Breast epithelium (tissue), 4 donors: Measurements from ENCODE around the gene MTA1. TPM values are rescaled to one million over a fixed set of nuclear protein-coding genes. Genes with fewer than 3 reads are reported as not detected.

Experiments
- DNase-seq, 2 donors: peaks; one replicate each; pipeline ENCODE4 v3.0.0-alpha.2; 2019; ENCODE audit warnings: low spot score in 2 of 2
- H3K27ac ChIP-seq, 2 donors: fragments of 200-600 bp; sonication (generic) in 1 of 2; one replicate each; pipeline ENCODE4 v1.5.1; 2016 to 2019; ENCODE audit warnings: mild to moderate bottlenecking in 1 of 2
- H3K27me3 ChIP-seq, 2 donors: fragments of 200-600 bp; sonication (generic) in 1 of 2; one replicate each; pipeline versions ENCODE4 v1.5.1 to v1.6.0; 2017 to 2019; ENCODE audit warnings: control low read depth in 1 of 2, mild to moderate bottlenecking in 1 of 2
- H3K36me3 ChIP-seq: fragments of 200-600 bp; one replicate; pipeline ENCODE4 v1.5.1; 2019
- H3K4me1 ChIP-seq, 2 donors: fragments of 200-600 bp; sonication (generic); one replicate each; pipeline ENCODE4 v1.5.1; 2016 to 2019; ENCODE audit warnings: control low read depth in 1 of 2
- H3K4me3 ChIP-seq, 3 donors: fragments of 200-600 bp; sonication (generic); 1 replicate in 2 of 3; 2 replicates in 1 of 3; pipeline ENCODE4 v1.5.1; 2016 to 2019; ENCODE audit warnings: mild to moderate bottlenecking in 3 of 3, moderate library complexity in 2 of 3
- H3K9me3 ChIP-seq, 2 donors: fragments of 200-600 bp; sonication (generic) in 1 of 2; one replicate each; pipeline ENCODE4 v1.5.1; 2016 to 2019; ENCODE audit warnings: control low read depth in 1 of 2
- CTCF ChIP-seq, 3 donors: fragments of 450-650 bp; IDR thresholded peaks; one replicate each; pipeline ENCODE4 v1.5.1; 2016 to 2017; ENCODE audit warnings: antibody characterized with exemption in 3 of 3, mild to moderate bottlenecking in 3 of 3, moderate library complexity in 3 of 3
- POLR2A ChIP-seq: fragments of 450-650 bp; IDR thresholded peaks from one replicate; pipeline ENCODE4 v1.6.1; 2016; ENCODE audit warnings: antibody characterized with exemption, mild to moderate bottlenecking, moderate library complexity
- POLR2AphosphoS5 ChIP-seq, 3 donors: sonication (generic); formaldehyde crosslinking; IDR thresholded peaks; one replicate each; pipeline ENCODE4 v1.6.1; 2017; ENCODE audit warnings: antibody characterized with exemption in 3 of 3
- intact Hi-C: fragments of 100-400 bp; cut with DNase I; formaldehyde crosslinking; loops from one replicate; pipeline ENCODE4 v1.15.1; 2023; ENCODE audit warnings: low total_unique reads
- total RNA-seq, 3 donors: library from RNA; depleted of rRNA; stranded (reverse); fragments of >200 nt; gene quantifications; one replicate each; pipeline ENCODE4 v1.1.0, GENCODE V29; 2016

MTA1 gene
- total RNA-seq, 3 donors from 2014 or later, result 50.7 to 70.1 (median 68.8) TPM

- Histone ChIP-seq H3K4me1 (no peaks in the 10 kb centered on the region), H3K9me3 (no peaks in the 10 kb centered on the region), H3K4me3 (no peak overlapping the region), H3K27me3 (no peaks in the 10 kb centered on the region), H3K27ac (no peak overlapping the region), H3K36me3 (no peaks in the 10 kb centered on the region)
- no peak for DNase-seq
- intact Hi-C loops, result no loop called here
- no peak for TF ChIP-seq POLR2A
- no peak for TF ChIP-seq CTCF (IDR thresholded peaks at IDR 0.05)
- TF ChIP-seq POLR2AphosphoS5 (IDR thresholded peaks at IDR 0.05), result no peak
Observed at GRCh38 chr14:105378199-105378598, 41.4 kb upstream of the MTA1 start.

GRCh38 chr14:105378873-105379685 lies 40.5 kb upstream of the MTA1 start:
- intact Hi-C loops, result no loop called here
- Histone ChIP-seq H3K36me3 (no peaks in the 10 kb centered on the region), H3K27ac (no peak overlapping the region), H3K9me3 (no peaks in the 10 kb centered on the region), H3K27me3 (no peaks in the 10 kb centered on the region), H3K4me1 (no peaks in the 10 kb centered on the region), H3K4me3 (no peak overlapping the region)
- no peak for DNase-seq
- TF ChIP-seq CTCF (IDR thresholded peaks at IDR 0.05) (no peak), POLR2AphosphoS5 (IDR thresholded peaks at IDR 0.05) (no peak), POLR2A (no peak)

GRCh38 chr14:105379946-105380345 lies 39.7 kb upstream of the MTA1 start:
- H3K27ac ChIP-seq, result no peak overlapping the region
- no peaks in the 10 kb centered on the region for H3K27me3 ChIP-seq
- no peak for DNase-seq
- no peak overlapping the region for H3K4me3 ChIP-seq
- intact Hi-C loops, result no loop called here
- TF ChIP-seq CTCF (IDR thresholded peaks at IDR 0.05), result no peak
- TF ChIP-seq POLR2AphosphoS5 (IDR thresholded peaks at IDR 0.05), result no peak
- no peak for TF ChIP-seq POLR2A
- no peaks in the 10 kb centered on the region for H3K9me3 ChIP-seq
- no peaks in the 10 kb centered on the region for H3K36me3 ChIP-seq
- no peaks in the 10 kb centered on the region for H3K4me1 ChIP-seq

GRCh38 chr14:105380756-105381155 lies 38.9 kb upstream of the MTA1 start:
- no peak for DNase-seq
- TF ChIP-seq POLR2A, result no peak
- no peak for TF ChIP-seq POLR2AphosphoS5 (IDR thresholded peaks at IDR 0.05)
- no peak for TF ChIP-seq CTCF (IDR thresholded peaks at IDR 0.05)
- Histone ChIP-seq H3K36me3 (no peaks in the 10 kb centered on the region), H3K27ac (no peak overlapping the region), H3K4me1 (no peaks in the 10 kb centered on the region), H3K27me3 (no peaks in the 10 kb centered on the region), H3K4me3 (no peak overlapping the region), H3K9me3 (no peaks in the 10 kb centered on the region)
- intact Hi-C loops, result no loop called here

- intact Hi-C loops, result no loop called here
- Histone ChIP-seq H3K36me3 (no peaks in the 10 kb centered on the region), H3K27ac (no peak overlapping the region), H3K4me3 (no peak overlapping the region), H3K4me1 (no peaks in the 10 kb centered on the region), H3K27me3 (no peaks in the 10 kb centered on the region), H3K9me3 (no peaks in the 10 kb centered on the region)
- DNase-seq, result no peak
- no peak for TF ChIP-seq POLR2A
- no peak for TF ChIP-seq CTCF (IDR thresholded peaks at IDR 0.05)
- no peak for TF ChIP-seq POLR2AphosphoS5 (IDR thresholded peaks at IDR 0.05)
Observed at GRCh38 chr14:105381446-105382342, 37.9 kb upstream of the MTA1 start.
